GM13976 (cell line): ENCODE measurements around the gene INAFM2.

Experiments used
- DNase-seq: peaks from one replicate; pipeline ENCODE4 v3.0.0; 2012; ENCODE audit warnings: low spot score
- CTCF ChIP-seq: IDR thresholded peaks from 2 replicates; pipeline ENCODE4 v1.5.1; 2012; ENCODE audit warnings: borderline replicate concordance, mild to moderate bottlenecking; ENCODE audit not compliant: insufficient read depth; ENCODE audit errors: extremely low read depth, missing control alignments, control extremely low read depth
- in situ Hi-C: fragments of 300-500 bp; cut with MboI; formaldehyde crosslinking; loops from one replicate; pipeline ENCODE4 v1.12.0; 2022; ENCODE audit warnings: low sequenced_read_pairs, mixed read lengths, inconsistent platforms; ENCODE audit not compliant: unreplicated experiment

Gene INAFM2

DNA sequence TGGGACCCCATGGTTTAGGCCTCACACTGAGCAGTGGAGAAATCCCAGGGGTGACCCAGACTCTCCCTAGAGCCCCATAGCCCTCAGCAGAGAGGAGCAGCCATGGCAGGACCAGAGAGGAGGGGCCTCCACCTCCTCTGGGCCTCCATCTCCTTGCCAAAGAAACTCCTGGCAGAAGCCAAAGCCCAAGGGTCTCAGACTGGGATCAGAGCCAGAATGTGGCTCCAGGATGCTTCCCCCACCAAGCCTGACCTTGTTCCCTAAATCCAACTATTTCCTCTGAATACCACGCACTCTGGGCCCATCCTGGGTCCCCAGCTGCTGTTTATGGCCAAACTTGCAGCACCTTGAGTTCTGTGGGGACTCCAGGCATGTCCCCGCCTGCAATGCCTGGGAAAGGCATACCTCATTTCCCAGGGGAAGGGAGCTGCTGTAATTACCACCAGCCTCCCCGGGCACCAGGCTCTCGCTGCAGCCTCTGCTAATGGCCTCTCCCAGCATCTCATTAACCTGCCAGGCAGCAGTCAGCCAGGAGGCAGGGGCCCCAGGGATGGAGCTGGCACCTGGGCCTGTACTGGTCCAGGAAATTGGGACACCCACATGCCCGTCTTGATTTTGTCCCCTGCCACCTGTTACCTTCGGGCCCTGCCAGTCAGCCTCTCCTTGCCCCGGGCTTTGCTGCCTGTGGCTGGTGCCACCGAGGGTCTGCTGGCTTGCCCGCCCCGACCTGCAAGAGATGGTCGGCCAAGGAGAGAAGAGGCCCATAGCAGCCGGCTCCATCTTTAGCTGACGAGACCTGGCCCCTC, 12.6 kb downstream of the INAFM2 start:
- in situ Hi-C loops = no loop called here
- no peak for DNase-seq
- no peak for TF ChIP-seq CTCF

DNA sequence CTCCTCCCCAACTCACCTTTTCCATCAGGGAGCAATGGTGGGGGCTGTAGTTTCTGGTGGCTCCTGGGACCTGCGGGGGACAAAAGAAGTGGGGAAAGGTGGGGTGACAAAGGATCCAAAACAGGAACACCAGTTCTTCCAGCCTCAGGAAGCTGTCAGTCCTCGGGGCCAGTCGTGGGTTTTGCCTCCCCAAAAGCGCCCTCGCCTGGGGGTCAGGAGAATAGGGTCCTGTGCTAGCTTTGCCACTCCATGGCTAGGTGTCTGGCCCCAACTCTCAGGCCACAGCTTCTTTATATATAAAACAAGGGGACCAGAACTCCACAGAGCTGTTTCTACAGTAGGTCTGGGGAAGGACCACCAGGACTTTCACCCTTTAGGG, 13.2 kb downstream of the INAFM2 start:
- peak; percentile 61 for TF ChIP-seq CTCF
- DNase-seq = peak; percentile 79
- in situ Hi-C loops = no loop called here

DNA sequence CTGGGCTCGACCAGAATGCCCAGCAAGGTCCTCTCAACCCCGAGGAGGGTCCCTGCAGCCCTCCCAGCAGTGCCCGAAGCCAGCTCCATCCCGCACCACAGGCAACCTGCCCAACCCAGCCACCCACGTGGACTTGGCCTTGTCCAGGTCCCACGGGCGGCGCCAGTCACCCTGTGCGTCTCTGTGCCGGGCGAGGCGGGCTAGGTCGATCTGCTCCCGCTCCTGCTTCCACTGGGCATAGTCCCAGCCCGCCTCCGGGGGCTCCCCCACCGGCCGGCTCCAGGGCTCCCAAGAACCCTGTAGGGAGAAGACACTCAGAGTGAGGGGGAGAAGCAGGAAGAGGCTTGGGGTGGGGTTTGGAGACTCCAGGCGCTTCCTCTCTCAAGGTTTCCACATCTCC, 14.1 kb downstream of the INAFM2 start:
- no peak for TF ChIP-seq CTCF
- in situ Hi-C loops = no loop called here

GRCh38 chr15:40338041-40338657, 14.7 kb downstream of the INAFM2 start:
- peak; percentile 70 for TF ChIP-seq CTCF
- in situ Hi-C loops = no loop called here
- DNase-seq = peak; percentile 93

More for the DNA sequence above, 14.1 kb downstream of the INAFM2 start:
- DNase-seq = no peak

DNA sequence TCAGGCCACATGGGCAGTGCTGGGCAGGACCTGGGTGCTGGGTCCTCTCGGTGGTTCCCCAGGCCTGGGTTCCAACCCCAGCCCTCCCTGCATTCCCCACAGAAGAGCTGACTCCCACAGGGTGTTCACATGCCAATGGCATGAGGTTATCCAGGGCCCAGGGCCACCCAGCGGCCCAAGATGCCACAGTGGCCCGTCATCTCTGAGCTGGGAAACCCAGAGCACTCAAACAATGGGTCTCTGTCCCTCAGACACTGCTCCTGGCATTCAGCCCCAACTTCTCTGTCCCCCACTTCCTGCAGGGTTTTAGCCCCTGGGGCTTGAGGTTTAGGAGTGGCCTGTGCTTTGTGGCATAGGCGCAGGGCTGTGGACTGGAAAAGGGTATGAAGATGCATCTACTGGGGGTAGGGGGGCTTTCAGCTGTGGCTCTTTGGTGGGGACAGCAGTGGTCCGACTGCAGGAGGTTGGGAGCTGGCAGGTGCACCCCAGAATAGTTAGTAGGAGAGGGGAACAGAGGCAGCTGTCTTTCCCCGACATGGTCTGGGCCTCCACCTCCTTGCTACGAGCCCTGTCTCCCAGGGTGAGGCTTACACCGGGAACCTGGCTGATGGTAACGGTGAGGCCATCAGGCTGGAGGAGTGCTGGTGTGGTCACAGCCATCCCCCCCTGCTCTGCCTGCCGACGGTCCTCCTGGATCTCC, 15.6 kb downstream of the INAFM2 start:
- in situ Hi-C loops = no loop called here
- TF ChIP-seq CTCF = no peak
- no peak for DNase-seq

DNA sequence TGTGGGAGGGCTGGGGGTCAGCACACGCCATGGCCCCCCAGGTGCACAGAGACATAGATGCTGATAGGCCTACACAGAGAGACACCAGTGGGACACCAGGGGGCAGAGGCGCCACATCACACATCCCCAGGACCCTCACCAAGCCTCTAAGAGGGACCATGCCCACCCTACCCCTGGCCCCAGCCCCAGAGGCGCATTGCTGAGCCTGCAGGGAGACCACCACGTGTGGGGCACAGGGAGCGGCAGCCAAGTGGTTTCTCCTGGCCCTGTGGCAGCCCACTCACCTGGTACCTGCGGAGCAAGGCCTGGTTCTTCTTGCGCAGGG, 16.1 kb downstream of the INAFM2 start:
- TF ChIP-seq CTCF = no peak
- no peak for DNase-seq
- in situ Hi-C loops = no loop called here
